K562 (cell line): ENCODE results near the gene PSMB2. TPM values are rescaled to one million over a fixed set of nuclear protein-coding genes. Genes with fewer than 3 reads are reported as not detected.
A peak's percentile ranks its signal among the peaks of the same experiment; 100 is the strongest.

Experiments used
- CBFA2T2 ChIP-seq: fragments of 450-650 bp; conservative IDR thresholded peaks from 2 replicates; pipeline ENCODE4 v1.6.1; 2017; ENCODE audit warnings: mild to moderate bottlenecking
- EZH2 ChIP-seq: IDR thresholded peaks from 2 replicates; pipeline ENCODE4 v1.6.1; 2012; ENCODE audit warnings: low read depth, mild to moderate bottlenecking, inconsistent platforms, low read length, borderline replicate concordance
- KAT2B ChIP-seq: IDR thresholded peaks from one replicate; pipeline ENCODE4 v1.6.1; 2012; ENCODE audit warnings: low read depth, mild to moderate bottlenecking, control low read depth, inconsistent platforms, low read length, moderate library complexity
- KLF1 ChIP-seq: fragments of 450-650 bp; IDR thresholded peaks from 2 replicates; pipeline ENCODE4 v1.6.1; 2016; ENCODE audit warnings: missing genetic modification characterization, missing compliant biosample characterization
- MECOM ChIP-seq: fragments of 250-450 bp; sonication (Bioruptor Pico); IDR thresholded peaks from 2 replicates; pipeline ENCODE4 v1.8.0; 2022; ENCODE audit warnings: inconsistent platforms
- PHB2 ChIP-seq: fragments of 450-650 bp; IDR thresholded peaks from 2 replicates; pipeline ENCODE4 v1.6.1; 2017; ENCODE audit warnings: low read depth
- POLR2AphosphoS5 ChIP-seq: IDR thresholded peaks from 2 replicates; pipeline ENCODE4 v1.6.1; 2011; ENCODE audit warnings: mild to moderate bottlenecking, low read depth, low read length, moderate library complexity; ENCODE audit not compliant: control insufficient read depth, insufficient read depth
- POLR3A ChIP-seq: IDR thresholded peaks from 2 replicates; pipeline ENCODE4 v1.6.1; 2011; ENCODE audit warnings: borderline replicate concordance, mild to moderate bottlenecking, moderate library complexity; ENCODE audit not compliant: insufficient read length, insufficient read depth; ENCODE audit errors: extremely low read depth
- SMARCC2 ChIP-seq: fragments of 450-650 bp; IDR thresholded peaks from 2 replicates; pipeline ENCODE4 v1.6.1; 2017; ENCODE audit warnings: antibody characterized with exemption, moderate library complexity, mild to moderate bottlenecking, low read depth
- ZBTB17 ChIP-seq: fragments of 450-650 bp; formaldehyde crosslinking; IDR thresholded peaks from 2 replicates; pipeline ENCODE4 v1.4.0; 2020; ENCODE audit warnings: mild to moderate bottlenecking
- ZNF282 ChIP-seq: sonication (generic); formaldehyde crosslinking; IDR thresholded peaks from 2 replicates; pipeline ENCODE4 v1.8.1; 2023; ENCODE audit warnings: missing genetic modification reagents
- ZNF586 ChIP-seq: fragments of 450-650 bp; formaldehyde crosslinking; conservative IDR thresholded peaks from 2 replicates; pipeline ENCODE4 v1.4.0; 2020; ENCODE audit warnings: mild to moderate bottlenecking, moderate library complexity
- polyA plus RNA-seq, 8 experiments: library from polyadenylated mRNA; depleted of rRNA in 4 of 8; stranded (reverse) in 5 of 8; unstranded in 3 of 8; fragments of >200 nt; fragmentation: Nextera tagmentation in 2 of 8; fragmentation: Illumina TruSeq in 1 of 8; extraction: Ambion mirVana in 2 of 8; extraction: Trizol in 1 of 8; gene quantifications; 2 replicates each; pipeline versions ENCODE4 v1.2.1 to v1.2.3, GENCODE V29; 2011 to 2014; ENCODE audit warnings: inconsistent platforms in 1 of 8, missing spikeins in 1 of 8
- total RNA-seq, 7 experiments: library from RNA; depleted of rRNA in 6 of 7; stranded (reverse); fragments of >200 nt in 6 of 7; fragmentation: Illumina TruSeq in 2 of 7; extraction: Trizol in 2 of 7; gene quantifications; 2 replicates each; pipeline versions ENCODE4 v1.2.1 to v1.2.3, GENCODE V29; 2011 to 2021; ENCODE audit warnings: low replicate concordance in 1 of 7
- TF ChIP-seq, protein P1 (sequence below): fragments of 250-450 bp; sonication (Bioruptor Pico); IDR thresholded peaks from 2 replicates; pipeline ENCODE4 v1.8.0; 2021; ENCODE audit warnings: mild to moderate bottlenecking, moderate library complexity
- TF ChIP-seq, protein P2 (sequence below): fragments of 450-650 bp; IDR thresholded peaks from one replicate; pipeline ENCODE4 v1.6.1; 2018; ENCODE audit warnings: mild to moderate bottlenecking, moderate library complexity; ENCODE audit not compliant: partially characterized antibody
- TF ChIP-seq, protein P3 (sequence below): sonication (generic); formaldehyde crosslinking; IDR thresholded peaks from 2 replicates; pipeline ENCODE4 v1.8.0; 2023; ENCODE audit warnings: mild to moderate bottlenecking, missing genetic modification reagents
- TF ChIP-seq, protein P4 (sequence below), 2 experiments: IDR thresholded peaks; 2 replicates each; pipeline ENCODE4 v1.6.1; 2011; ENCODE audit warnings: borderline replicate concordance in 1 of 2, control low read depth in 1 of 2, low read depth in 1 of 2, low read length in 1 of 2, mild to moderate bottlenecking in 1 of 2, mixed read lengths in 1 of 2, moderate library complexity in 1 of 2; ENCODE audit not compliant: insufficient read depth in 1 of 2, insufficient read length in 1 of 2, poor library complexity in 1 of 2, severe bottlenecking in 1 of 2; ENCODE audit errors: extremely low read depth in 1 of 2
- TF ChIP-seq, protein P5 (sequence below): fragments of 450-650 bp; IDR thresholded peaks from 2 replicates; pipeline ENCODE4 v1.7.0; 2016; ENCODE audit warnings: borderline replicate concordance
- TF ChIP-seq, protein P6 (sequence below): fragments of 250-450 bp; sonication (Bioruptor Pico); IDR thresholded peaks from 2 replicates; pipeline ENCODE4 v1.8.0; 2022; ENCODE audit warnings: moderate library complexity, mild to moderate bottlenecking, inconsistent platforms

PSMB2 gene
- total and polyA plus RNA-seq, 9 of the 15 experiments (the other 6 are each of a cell fraction or from before 2014, with no cell fraction given) = 71.7 to 543 (median 165) TPM

DNA sequence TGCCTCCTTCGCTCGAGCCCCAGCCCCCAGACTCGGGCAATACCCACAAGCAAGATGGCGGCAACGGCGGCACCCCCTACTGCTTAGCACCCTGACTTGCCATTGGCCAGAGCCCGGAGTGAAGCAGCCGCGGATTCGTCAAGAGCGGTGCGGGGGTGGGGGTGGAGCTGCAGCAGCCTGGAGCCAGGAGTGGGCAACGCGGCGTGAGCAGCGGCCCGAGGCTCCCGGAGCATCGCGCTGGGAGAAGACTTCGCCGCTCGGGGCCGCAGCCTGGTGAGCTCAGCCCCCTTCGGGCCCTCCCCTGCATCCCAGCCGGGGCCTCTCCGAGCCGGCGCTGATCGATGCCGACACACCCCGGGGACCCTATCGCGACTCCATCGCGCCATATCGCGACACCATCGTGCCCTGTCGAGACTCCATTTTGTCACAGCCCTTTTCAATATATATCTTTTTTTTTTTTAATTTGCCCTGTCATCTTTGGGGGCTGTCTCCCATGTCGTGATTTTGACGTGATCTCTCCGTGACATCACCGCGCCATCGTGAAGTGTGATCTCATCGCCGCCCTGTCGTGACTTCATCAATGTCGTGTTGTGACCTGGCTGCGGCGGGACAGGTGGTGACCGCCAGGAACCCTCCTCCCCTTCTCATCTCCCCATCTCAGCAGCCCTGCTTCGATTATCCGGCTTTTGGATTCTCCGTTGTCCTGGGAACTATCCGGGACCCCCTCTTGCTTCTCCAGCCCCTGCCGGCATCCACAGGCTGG is 83.5 kb downstream of the PSMB2 start, which contains the start of gene NCDN (continued):
- TF ChIP-seq ZBTB17 (CRISPR knock-in tag) (peak; percentile 86), POLR2AphosphoS5 (no peak), ZNF282 (CRISPR knock-in tag) (no peak), KLF1 (no peak; the same call in 1 of the 2 replicates), KAT2B (no peak), CBFA2T2 (0 out of 2 replicates have a peak, but pooled peaks have one; percentile 9), PHB2 (no peak; the same call in 1 of the 2 replicates), MECOM (no peak), POLR3A (no peak), ZNF586 (CRISPR knock-in tag) (no peak), SMARCC2 (0 out of 2 replicates have a peak, but pooled peaks have one; percentile 28), EZH2 (no peak)
- TF ChIP-seq, protein P1, sequence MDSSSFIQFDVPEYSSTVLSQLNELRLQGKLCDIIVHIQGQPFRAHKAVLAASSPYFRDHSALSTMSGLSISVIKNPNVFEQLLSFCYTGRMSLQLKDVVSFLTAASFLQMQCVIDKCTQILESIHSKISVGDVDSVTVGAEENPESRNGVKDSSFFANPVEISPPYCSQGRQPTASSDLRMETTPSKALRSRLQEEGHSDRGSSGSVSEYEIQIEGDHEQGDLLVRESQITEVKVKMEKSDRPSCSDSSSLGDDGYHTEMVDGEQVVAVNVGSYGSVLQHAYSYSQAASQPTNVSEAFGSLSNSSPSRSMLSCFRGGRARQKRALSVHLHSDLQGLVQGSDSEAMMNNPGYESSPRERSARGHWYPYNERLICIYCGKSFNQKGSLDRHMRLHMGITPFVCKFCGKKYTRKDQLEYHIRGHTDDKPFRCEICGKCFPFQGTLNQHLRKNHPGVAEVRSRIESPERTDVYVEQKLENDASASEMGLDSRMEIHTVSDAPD = 0 out of 2 replicates have a peak, but pooled peaks have one; percentile 12
- TF ChIP-seq, protein P2, sequence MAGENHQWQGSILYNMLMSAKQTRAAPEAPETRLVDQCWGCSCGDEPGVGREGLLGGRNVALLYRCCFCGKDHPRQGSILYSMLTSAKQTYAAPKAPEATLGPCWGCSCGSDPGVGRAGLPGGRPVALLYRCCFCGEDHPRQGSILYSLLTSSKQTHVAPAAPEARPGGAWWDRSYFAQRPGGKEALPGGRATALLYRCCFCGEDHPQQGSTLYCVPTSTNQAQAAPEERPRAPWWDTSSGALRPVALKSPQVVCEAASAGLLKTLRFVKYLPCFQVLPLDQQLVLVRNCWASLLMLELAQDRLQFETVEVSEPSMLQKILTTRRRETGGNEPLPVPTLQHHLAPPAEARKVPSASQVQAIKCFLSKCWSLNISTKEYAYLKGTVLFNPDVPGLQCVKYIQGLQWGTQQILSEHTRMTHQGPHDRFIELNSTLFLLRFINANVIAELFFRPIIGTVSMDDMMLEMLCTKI = no peak
- TF ChIP-seq, protein P3, sequence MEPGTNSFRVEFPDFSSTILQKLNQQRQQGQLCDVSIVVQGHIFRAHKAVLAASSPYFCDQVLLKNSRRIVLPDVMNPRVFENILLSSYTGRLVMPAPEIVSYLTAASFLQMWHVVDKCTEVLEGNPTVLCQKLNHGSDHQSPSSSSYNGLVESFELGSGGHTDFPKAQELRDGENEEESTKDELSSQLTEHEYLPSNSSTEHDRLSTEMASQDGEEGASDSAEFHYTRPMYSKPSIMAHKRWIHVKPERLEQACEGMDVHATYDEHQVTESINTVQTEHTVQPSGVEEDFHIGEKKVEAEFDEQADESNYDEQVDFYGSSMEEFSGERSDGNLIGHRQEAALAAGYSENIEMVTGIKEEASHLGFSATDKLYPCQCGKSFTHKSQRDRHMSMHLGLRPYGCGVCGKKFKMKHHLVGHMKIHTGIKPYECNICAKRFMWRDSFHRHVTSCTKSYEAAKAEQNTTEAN (CRISPR knock-in tag) = no peak
- TF ChIP-seq, protein P4, sequence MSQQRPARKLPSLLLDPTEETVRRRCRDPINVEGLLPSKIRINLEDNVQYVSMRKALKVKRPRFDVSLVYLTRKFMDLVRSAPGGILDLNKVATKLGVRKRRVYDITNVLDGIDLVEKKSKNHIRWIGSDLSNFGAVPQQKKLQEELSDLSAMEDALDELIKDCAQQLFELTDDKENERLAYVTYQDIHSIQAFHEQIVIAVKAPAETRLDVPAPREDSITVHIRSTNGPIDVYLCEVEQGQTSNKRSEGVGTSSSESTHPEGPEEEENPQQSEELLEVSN (IDR thresholded peaks at IDR 0.05; ENCODE audit: borderline replicate concordance in 1 of 2, extremely low read depth in 1 of 2, insufficient read depth in 1 of 2, insufficient read length in 1 of 2, low read depth in 1 of 2, low read length in 1 of 2, poor library complexity in 1 of 2, severe bottlenecking in 1 of 2) = peak; percentile 67 to 69
- TF ChIP-seq, protein P5, sequence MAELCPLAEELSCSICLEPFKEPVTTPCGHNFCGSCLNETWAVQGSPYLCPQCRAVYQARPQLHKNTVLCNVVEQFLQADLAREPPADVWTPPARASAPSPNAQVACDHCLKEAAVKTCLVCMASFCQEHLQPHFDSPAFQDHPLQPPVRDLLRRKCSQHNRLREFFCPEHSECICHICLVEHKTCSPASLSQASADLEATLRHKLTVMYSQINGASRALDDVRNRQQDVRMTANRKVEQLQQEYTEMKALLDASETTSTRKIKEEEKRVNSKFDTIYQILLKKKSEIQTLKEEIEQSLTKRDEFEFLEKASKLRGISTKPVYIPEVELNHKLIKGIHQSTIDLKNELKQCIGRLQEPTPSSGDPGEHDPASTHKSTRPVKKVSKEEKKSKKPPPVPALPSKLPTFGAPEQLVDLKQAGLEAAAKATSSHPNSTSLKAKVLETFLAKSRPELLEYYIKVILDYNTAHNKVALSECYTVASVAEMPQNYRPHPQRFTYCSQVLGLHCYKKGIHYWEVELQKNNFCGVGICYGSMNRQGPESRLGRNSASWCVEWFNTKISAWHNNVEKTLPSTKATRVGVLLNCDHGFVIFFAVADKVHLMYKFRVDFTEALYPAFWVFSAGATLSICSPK = peak; percentile 97; the same call in 1 of the 2 replicates
- TF ChIP-seq, protein P6, sequence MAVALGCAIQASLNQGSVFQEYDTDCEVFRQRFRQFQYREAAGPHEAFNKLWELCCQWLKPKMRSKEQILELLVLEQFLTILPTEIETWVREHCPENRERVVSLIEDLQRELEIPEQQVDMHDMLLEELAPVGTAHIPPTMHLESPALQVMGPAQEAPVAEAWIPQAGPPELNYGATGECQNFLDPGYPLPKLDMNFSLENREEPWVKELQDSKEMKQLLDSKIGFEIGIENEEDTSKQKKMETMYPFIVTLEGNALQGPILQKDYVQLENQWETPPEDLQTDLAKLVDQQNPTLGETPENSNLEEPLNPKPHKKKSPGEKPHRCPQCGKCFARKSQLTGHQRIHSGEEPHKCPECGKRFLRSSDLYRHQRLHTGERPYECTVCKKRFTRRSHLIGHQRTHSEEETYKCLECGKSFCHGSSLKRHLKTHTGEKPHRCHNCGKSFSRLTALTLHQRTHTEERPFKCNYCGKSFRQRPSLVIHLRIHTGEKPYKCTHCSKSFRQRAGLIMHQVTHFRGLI (CRISPR knock-in tag) = no peak
